Measurements from ENCODE around the gene ASB8.

ASB8 gene, protein sequence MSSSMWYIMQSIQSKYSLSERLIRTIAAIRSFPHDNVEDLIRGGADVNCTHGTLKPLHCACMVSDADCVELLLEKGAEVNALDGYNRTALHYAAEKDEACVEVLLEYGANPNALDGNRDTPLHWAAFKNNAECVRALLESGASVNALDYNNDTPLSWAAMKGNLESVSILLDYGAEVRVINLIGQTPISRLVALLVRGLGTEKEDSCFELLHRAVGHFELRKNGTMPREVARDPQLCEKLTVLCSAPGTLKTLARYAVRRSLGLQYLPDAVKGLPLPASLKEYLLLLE

DNA sequence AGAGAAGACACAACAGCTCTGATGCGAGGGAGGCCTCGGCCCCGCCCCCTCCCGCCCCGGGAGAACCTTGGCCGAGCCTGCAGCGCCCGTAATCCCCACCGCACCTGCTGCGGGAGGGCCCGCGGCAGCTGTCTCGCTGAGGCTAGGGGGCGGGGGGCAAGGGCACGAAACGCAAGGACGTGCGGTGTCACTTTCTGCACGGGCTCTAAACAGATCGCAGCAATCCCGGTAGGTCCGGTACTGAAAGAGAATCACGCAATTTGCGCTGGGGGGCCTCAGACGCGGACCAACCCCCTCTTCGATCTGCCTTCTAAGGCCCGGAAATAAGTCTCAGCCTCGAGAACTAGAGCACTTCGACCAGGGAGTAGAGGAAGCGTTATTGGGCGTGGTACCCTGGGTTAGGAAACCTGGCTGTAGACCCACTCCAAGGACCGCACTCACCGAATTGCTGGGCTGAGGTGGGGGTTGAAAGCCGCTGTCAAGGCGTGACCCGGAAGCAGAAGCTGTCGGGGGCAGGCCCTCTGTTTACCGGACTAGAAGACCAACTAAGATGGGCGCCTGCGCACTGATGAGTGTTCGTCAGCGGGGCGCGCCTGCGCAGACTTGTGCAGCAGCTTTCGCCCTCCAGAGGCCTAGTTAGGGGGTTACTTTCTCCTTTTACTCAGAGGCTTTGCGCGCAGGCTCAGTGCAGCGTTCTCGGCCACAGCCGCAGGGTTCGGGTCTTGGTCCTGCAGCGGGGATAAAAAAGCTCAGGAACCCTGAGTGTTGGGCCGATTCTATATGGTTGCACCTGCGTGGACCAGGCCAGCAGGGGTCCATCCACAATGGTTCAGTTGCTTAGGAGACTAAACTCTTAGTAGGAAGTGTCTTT, at the start of gene ASB8:
Gene ASB8 (minus strand): TSS at position 498 of the 871 bp plus-strand sequence. CDS start 4,019 bp downstream, outside the sequence.
- Histone ChIP-seq H3K27me3 (ENCODE audit: control insufficient read depth, insufficient read depth, low read length) (peaks cover 9% of the 10 kb centered on the region; the same call in 1 of the 2 replicates), H3K27ac (ENCODE audit: low read depth, low read length) (no peak within 1 kb of the TSS), H3K9me3 (ENCODE audit: control insufficient read depth, insufficient read depth, low read depth, low read length) (no peaks in the 10 kb centered on the region), H3K4me3 (ENCODE audit: low read depth, low read length) (peak within 1 kb of the TSS; percentile 94), H3K36me3 (ENCODE audit: control insufficient read depth, insufficient read depth, low read length) (no peaks in the 10 kb centered on the region), H3K9ac (ENCODE audit: low read length) (peak within 1 kb of the TSS; percentile 39), H3K4me1 (ENCODE audit: control insufficient read depth, insufficient read depth, low read length) (no peaks in the 10 kb centered on the region)

DNA sequence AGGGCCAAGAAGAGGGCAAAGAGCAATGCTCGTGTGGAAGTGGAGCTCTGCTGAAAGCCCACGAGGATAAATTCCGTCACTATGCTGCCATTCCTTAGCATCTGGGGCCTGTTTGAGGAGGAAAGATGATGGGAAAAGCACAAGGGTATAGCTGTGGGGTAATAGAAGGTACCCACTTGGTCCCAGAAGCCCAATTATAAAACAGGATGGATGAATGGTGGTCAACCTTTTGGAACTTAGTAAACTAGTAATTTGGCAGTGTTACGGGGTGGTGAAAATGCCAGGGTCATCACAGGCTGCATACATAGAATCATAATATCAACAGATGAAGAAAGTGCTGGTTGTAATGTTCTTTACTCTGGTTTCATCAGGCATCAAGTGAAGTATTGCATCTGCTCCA, 45.9 kb upstream of the ASB8 start, which contains the start of gene OR10AD1:
Gene OR10AD1 (minus strand): TSS at position 101 of the 400 bp plus-strand sequence. CDS start 0 bp downstream, at position 101.
- Histone ChIP-seq H3K9me3 (ENCODE audit: control insufficient read depth, insufficient read depth, low read depth, low read length) (peaks cover 25% of the 10 kb centered on the region), H3K4me1 (ENCODE audit: control insufficient read depth, insufficient read depth, low read length) (no peaks in the 10 kb centered on the region), H3K27me3 (ENCODE audit: control insufficient read depth, insufficient read depth, low read length) (peaks cover 70% of the 10 kb centered on the region), H3K9ac (ENCODE audit: low read length) (no peak within 1 kb of the TSS), H3K4me3 (ENCODE audit: low read depth, low read length) (no peak within 1 kb of the TSS), H3K27ac (ENCODE audit: low read depth, low read length) (no peak within 1 kb of the TSS), H3K36me3 (ENCODE audit: control insufficient read depth, insufficient read depth, low read length) (no peaks in the 10 kb centered on the region)

DNA sequence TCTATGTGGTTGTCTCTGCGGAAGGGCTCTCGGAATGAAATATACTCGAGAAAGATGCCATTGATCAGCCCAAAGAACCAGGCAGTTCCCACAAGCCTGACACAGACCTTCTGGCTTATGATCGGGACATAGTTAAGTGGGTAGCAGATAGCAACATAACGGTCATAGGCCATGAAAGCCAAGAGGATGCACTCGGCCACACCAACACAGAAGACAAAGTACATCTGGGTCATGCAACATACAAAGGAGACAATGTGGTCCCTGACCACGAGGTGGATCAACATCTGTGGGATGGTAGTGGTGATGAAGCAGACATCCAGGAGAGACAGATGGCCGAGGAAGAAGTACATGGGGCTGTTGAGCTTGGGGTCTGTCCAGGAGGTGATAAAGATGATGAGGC, 45.5 kb upstream of the ASB8 start:
- no peak overlapping the region for H3K27ac ChIP-seq (ENCODE audit: low read depth, low read length)
- no peak overlapping the region for H3K4me3 ChIP-seq (ENCODE audit: low read depth, low read length)
- H3K4me1 ChIP-seq (ENCODE audit: control insufficient read depth, insufficient read depth, low read length) = no peaks in the 10 kb centered on the region
- no peaks in the 10 kb centered on the region for H3K36me3 ChIP-seq (ENCODE audit: control insufficient read depth, insufficient read depth, low read length)
- H3K9me3 ChIP-seq (ENCODE audit: control insufficient read depth, insufficient read depth, low read depth, low read length) = peaks cover 25% of the 10 kb centered on the region
- no peak overlapping the region for H3K9ac ChIP-seq (ENCODE audit: low read length)
- H3K27me3 ChIP-seq (ENCODE audit: control insufficient read depth, insufficient read depth, low read length) = peaks cover 70% of the 10 kb centered on the region

DNA sequence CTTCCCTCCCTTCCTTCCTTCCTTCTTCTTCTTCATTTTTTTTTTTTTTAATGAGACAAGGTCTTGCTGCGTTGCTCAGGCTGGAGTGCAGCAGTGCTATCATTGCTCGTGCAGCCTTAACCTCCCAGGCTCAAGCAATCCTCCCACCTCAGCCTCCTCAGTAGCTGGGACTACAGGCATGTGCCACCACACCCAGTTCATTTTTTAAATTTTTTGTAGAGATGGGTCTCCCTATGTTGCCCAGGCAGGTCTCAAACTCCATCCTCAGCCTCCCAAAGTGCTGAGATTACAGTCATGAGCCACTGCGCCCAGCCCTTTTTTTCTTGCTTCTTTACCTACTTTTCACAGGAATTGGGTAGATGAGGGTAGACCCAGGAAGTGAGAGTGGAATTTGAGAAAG, 44.2 kb upstream of the ASB8 start:
- Histone ChIP-seq H3K9me3 (ENCODE audit: control insufficient read depth, insufficient read depth, low read depth, low read length) (peaks cover 20% of the 10 kb centered on the region), H3K4me1 (ENCODE audit: control insufficient read depth, insufficient read depth, low read length) (no peaks in the 10 kb centered on the region; the same call in 1 of the 2 replicates), H3K27me3 (ENCODE audit: control insufficient read depth, insufficient read depth, low read length) (peaks cover 79% of the 10 kb centered on the region), H3K4me3 (ENCODE audit: low read depth, low read length) (no peak overlapping the region), H3K36me3 (ENCODE audit: control insufficient read depth, insufficient read depth, low read length) (no peaks in the 10 kb centered on the region), H3K27ac (ENCODE audit: low read depth, low read length) (no peak overlapping the region), H3K9ac (ENCODE audit: low read length) (no peak overlapping the region)

DNA sequence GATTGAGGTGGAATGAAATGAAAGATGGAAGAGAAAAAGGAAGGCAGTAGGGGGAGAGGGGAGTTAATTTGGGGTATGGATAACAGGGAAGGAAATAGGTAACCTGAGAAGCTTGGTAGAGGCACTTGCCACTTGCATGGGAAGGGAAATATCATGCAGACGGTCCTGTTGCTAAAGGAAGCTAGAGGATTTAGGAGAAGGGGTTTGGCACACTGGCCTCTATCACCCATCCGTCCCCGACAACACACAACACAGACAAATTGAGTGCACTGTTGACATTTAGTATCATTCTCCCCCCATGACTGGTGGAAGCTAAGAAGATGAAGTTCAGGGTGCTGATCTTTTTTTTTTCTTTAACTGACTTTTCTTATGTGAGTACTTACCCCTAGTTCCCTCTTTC, 43.8 kb upstream of the ASB8 start:
- H3K36me3 ChIP-seq (ENCODE audit: control insufficient read depth, insufficient read depth, low read length) = no peaks in the 10 kb centered on the region
- no peak overlapping the region for H3K9ac ChIP-seq (ENCODE audit: low read length)
- peaks cover 82% of the 10 kb centered on the region for H3K27me3 ChIP-seq (ENCODE audit: control insufficient read depth, insufficient read depth, low read length)
- no peak overlapping the region for H3K27ac ChIP-seq (ENCODE audit: low read depth, low read length)
- no peaks in the 10 kb centered on the region; the same call in 1 of the 2 replicates for H3K4me1 ChIP-seq (ENCODE audit: control insufficient read depth, insufficient read depth, low read length)
- H3K4me3 ChIP-seq (ENCODE audit: low read depth, low read length) = no peak overlapping the region
- H3K9me3 ChIP-seq (ENCODE audit: control insufficient read depth, insufficient read depth, low read depth, low read length) = peaks cover 16% of the 10 kb centered on the region; the same call in 1 of the 2 replicates

DNA sequence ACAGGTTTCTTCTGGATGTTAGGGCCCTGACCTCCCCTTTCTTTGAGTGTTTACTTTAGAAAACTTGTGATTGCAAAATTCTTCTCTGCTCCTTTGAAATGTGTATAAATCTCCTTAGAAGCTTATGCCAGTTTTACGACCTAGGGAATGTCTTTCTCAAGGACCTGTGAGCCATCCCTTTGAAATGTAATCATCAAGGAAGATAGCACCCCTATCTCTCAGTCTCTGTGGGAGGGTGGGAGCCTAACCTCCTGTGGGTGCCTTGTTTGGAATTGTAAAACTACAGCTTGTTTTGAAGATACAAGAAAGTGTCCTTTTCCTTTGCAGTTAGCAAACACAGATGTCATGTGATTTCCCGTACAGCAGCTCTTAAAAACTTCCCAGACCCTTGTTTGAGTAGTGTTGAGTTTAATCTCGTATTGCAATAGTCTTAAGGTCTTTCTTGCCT, 42.5 kb upstream of the ASB8 start:
- Histone ChIP-seq H3K9me3 (ENCODE audit: control insufficient read depth, insufficient read depth, low read depth, low read length) (peaks cover 12% of the 10 kb centered on the region; the same call in 1 of the 2 replicates), H3K4me1 (ENCODE audit: control insufficient read depth, insufficient read depth, low read length) (no peaks in the 10 kb centered on the region; the same call in 1 of the 2 replicates), H3K36me3 (ENCODE audit: control insufficient read depth, insufficient read depth, low read length) (no peaks in the 10 kb centered on the region), H3K4me3 (ENCODE audit: low read depth, low read length) (no peak overlapping the region), H3K27me3 (ENCODE audit: control insufficient read depth, insufficient read depth, low read length) (peaks cover 91% of the 10 kb centered on the region), H3K27ac (ENCODE audit: low read depth, low read length) (no peak overlapping the region), H3K9ac (ENCODE audit: low read length) (no peak overlapping the region)

DNA sequence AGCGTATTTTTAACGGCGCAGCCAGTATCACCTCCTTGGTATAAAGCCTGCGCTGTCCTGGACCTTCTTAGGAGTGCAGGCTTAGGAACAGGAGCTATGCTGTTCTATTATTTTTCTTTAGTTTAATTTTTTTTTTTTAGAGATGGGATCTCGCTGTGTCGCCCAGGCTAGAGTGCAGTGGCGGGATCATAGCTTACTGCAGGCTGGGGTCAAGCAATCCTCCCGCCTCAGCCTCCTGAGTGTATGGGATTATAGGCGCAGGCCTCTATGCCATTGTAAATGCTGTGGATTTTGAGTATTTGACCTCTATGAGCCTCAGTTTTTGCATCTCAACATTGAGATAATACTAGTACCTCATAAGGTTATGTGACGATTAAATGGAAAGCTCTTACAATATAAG, 41.7 kb upstream of the ASB8 start:
- Histone ChIP-seq H3K36me3 (ENCODE audit: control insufficient read depth, insufficient read depth, low read length) (no peaks in the 10 kb centered on the region), H3K9ac (ENCODE audit: low read length) (peak overlapping the region; percentile 89), H3K4me3 (ENCODE audit: low read depth, low read length) (peak overlapping the region; percentile 79), H3K9me3 (ENCODE audit: control insufficient read depth, insufficient read depth, low read depth, low read length) (peaks cover 8% of the 10 kb centered on the region; the same call in 1 of the 2 replicates), H3K27me3 (ENCODE audit: control insufficient read depth, insufficient read depth, low read length) (peaks cover 91% of the 10 kb centered on the region), H3K4me1 (ENCODE audit: control insufficient read depth, insufficient read depth, low read length) (no peaks in the 10 kb centered on the region; the same call in 1 of the 2 replicates), H3K27ac (ENCODE audit: low read depth, low read length) (no peak overlapping the region)

DNA sequence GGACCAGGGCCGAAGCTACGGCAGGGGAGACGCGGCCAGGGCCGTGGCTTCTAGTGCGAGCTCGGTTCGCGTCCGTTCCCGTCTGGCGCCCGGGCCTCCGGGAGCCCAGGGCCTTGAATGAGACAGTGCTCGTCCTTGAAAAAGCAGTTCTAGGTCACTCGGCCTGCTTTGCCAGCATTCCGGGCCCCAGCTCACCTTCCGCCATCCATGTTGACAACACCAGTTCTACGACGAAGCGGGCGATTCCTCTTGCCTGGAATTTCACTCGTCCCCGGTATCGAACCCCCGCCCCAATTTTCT, 41.3 kb upstream of the ASB8 start:
- H3K4me3 ChIP-seq (ENCODE audit: low read depth, low read length) = peak overlapping the region; percentile 79

DNA sequence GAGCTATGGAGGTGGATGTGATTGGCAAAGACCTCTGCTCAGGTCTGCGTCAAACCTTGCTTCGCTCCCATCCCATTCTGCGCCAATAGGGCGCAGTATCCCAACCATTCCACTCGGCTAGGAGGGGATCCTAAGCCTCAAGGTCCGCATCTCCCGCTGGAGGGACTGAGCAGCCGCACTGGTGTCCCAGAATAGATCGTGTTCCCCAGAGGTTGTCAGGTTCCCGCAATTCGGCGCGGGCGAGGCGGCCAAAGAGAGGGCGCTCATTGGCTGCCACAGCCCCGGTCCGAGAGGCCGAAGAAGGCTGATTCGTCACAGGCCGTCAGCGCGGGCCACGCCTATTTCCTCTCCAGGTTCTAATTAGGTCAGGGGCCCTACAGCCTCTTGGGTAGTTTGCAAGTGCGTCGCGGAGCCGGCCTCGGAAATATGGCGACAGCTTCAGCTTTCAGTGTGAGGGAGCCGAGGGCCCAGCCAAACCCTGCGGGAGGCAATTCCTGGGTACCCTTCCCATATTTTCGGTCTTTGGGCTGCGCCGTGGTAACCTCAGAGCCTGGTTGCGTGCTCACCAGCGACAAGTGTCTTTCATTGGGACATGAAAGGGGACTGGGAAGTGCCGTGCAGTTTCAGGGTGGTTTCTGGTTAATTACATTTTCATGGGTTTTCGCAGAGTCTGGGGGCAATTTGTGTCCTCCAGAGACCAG, 40.8 kb upstream of the ASB8 start:
- peaks cover 91% of the 10 kb centered on the region for H3K27me3 ChIP-seq (ENCODE audit: control insufficient read depth, insufficient read depth, low read length)
- no peaks in the 10 kb centered on the region; the same call in 1 of the 2 replicates for H3K4me1 ChIP-seq (ENCODE audit: control insufficient read depth, insufficient read depth, low read length)
- H3K9me3 ChIP-seq (ENCODE audit: control insufficient read depth, insufficient read depth, low read depth, low read length) = peaks cover 4% of the 10 kb centered on the region; the same call in 1 of the 2 replicates
- no peaks in the 10 kb centered on the region for H3K36me3 ChIP-seq (ENCODE audit: control insufficient read depth, insufficient read depth, low read length)
- H3K4me3 ChIP-seq (ENCODE audit: low read depth, low read length) = peak overlapping the region; percentile 79
- H3K27ac ChIP-seq (ENCODE audit: low read depth, low read length) = peak overlapping the region; percentile 55; the same call in 1 of the 2 replicates
- H3K9ac ChIP-seq (ENCODE audit: low read length) = peak overlapping the region; percentile 89

More for the DNA sequence above, 41.3 kb upstream of the ASB8 start:
- no peaks in the 10 kb centered on the region; the same call in 1 of the 2 replicates for H3K4me1 ChIP-seq (ENCODE audit: control insufficient read depth, insufficient read depth, low read length)
- peaks cover 91% of the 10 kb centered on the region for H3K27me3 ChIP-seq (ENCODE audit: control insufficient read depth, insufficient read depth, low read length)
- no peaks in the 10 kb centered on the region for H3K36me3 ChIP-seq (ENCODE audit: control insufficient read depth, insufficient read depth, low read length)
- H3K9me3 ChIP-seq (ENCODE audit: control insufficient read depth, insufficient read depth, low read depth, low read length) = peaks cover 4% of the 10 kb centered on the region; the same call in 1 of the 2 replicates
- peak overlapping the region; percentile 89 for H3K9ac ChIP-seq (ENCODE audit: low read length)
- H3K27ac ChIP-seq (ENCODE audit: low read depth, low read length) = peak overlapping the region; percentile 55; the same call in 1 of the 2 replicates

DNA sequence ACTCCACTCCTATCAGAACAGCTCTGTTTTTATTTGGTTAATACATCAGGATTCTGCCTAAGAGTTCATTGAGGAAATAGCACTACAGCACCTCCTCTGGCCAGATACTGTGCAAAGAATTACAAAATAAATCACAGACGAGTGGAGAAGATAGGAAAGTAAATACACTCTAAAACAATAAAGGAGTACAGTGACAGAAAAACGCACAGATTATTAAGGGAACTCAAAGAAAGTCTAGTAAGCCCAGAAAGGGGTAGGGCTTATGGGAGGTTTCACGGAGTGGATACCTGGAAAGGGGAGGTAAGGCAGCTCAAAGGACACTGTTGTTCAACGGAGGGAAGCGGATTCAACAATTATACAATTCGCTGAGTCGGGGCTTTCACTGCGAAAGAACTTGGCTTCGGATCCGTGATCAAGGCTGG, 40.2 kb upstream of the ASB8 start:
- H3K4me3 ChIP-seq (ENCODE audit: low read depth, low read length) = peak overlapping the region; percentile 79
- H3K4me1 ChIP-seq (ENCODE audit: control insufficient read depth, insufficient read depth, low read length) = no peaks in the 10 kb centered on the region; the same call in 1 of the 2 replicates
- no peaks in the 10 kb centered on the region for H3K9me3 ChIP-seq (ENCODE audit: control insufficient read depth, insufficient read depth, low read depth, low read length)
- H3K9ac ChIP-seq (ENCODE audit: low read length) = peak overlapping the region; percentile 41
- no peaks in the 10 kb centered on the region for H3K36me3 ChIP-seq (ENCODE audit: control insufficient read depth, insufficient read depth, low read length)
- H3K27me3 ChIP-seq (ENCODE audit: control insufficient read depth, insufficient read depth, low read length) = peaks cover 91% of the 10 kb centered on the region
- no peak overlapping the region for H3K27ac ChIP-seq (ENCODE audit: low read depth, low read length)

Data from HUES6 (cell line).